Ishikawa (cell line): Measurements from ENCODE around the gene EXOSC5.

ENCODE experiments used
- CEBPB ChIP-seq: IDR thresholded peaks from 2 replicates; pipeline ENCODE4 v1.6.1; 2012
- CREB1 ChIP-seq: IDR thresholded peaks from 2 replicates; pipeline ENCODE4 v1.6.1; 2012; ENCODE audit warnings: low read depth
- EGR1 ChIP-seq: IDR thresholded peaks from 2 replicates; pipeline ENCODE4 v1.6.1; 2012
- EP300 ChIP-seq: IDR thresholded peaks from 2 replicates; pipeline ENCODE4 v1.6.1; 2012; ENCODE audit warnings: borderline replicate concordance
- FOXM1 ChIP-seq: IDR thresholded peaks from 2 replicates; pipeline ENCODE4 v1.6.1; 2012; ENCODE audit warnings: low read depth, borderline replicate concordance
- MAX ChIP-seq: IDR thresholded peaks from 2 replicates; pipeline ENCODE4 v1.6.1; 2012
- NFIC ChIP-seq: IDR thresholded peaks from 2 replicates; pipeline ENCODE4 v1.6.1; 2012
- RAD21 ChIP-seq: IDR thresholded peaks from 2 replicates; pipeline ENCODE4 v1.6.1; 2012; ENCODE audit warnings: low read depth
- REST ChIP-seq: IDR thresholded peaks from 2 replicates; pipeline ENCODE4 v1.6.1; 2012; ENCODE audit warnings: low read depth, mild to moderate bottlenecking
- TAF1 ChIP-seq: IDR thresholded peaks from 2 replicates; pipeline ENCODE4 v1.6.1; 2012; ENCODE audit warnings: low read depth, mild to moderate bottlenecking
- TCF12 ChIP-seq: IDR thresholded peaks from 2 replicates; pipeline ENCODE4 v1.6.1; 2012; ENCODE audit warnings: low read depth
- TEAD4 ChIP-seq: IDR thresholded peaks from 2 replicates; pipeline ENCODE4 v1.6.1; 2012
- USF1 ChIP-seq: IDR thresholded peaks from 2 replicates; pipeline ENCODE4 v1.6.1; 2012
- YY1 ChIP-seq: IDR thresholded peaks from 2 replicates; pipeline ENCODE4 v1.6.1; 2012; ENCODE audit warnings: low read depth
- ZBTB7A ChIP-seq: IDR thresholded peaks from 2 replicates; pipeline ENCODE4 v1.6.1; 2012; ENCODE audit warnings: low read depth

The EXOSC5 gene

GRCh38 chr19:41397086-41398049 lies at the start of gene EXOSC5, which contains the start of gene BCKDHA:
Gene EXOSC5 (minus strand): TSS chr19:41397359. CDS start chr19:41397328, 31 bp downstream.
Gene BCKDHA (plus strand): TSS chr19:41397818. CDS start chr19:41397828, 10 bp downstream.
- TF ChIP-seq ZBTB7A (no peak), CEBPB (no peak), USF1 (peak; percentile 91), MAX (peak; percentile 100), TAF1 (peak; percentile 73; the same call in 1 of the 2 replicates), FOXM1 (0 out of 2 replicates have a peak, but pooled peaks have one; percentile 17), TCF12 (peak; percentile 21; the same call in 1 of the 2 replicates), NFIC (peak; percentile 74), YY1 (peak; percentile 94), EGR1 (no peak), RAD21 (no peak), REST (no peak), EP300 (no peak), TEAD4 (no peak), CREB1 (no peak)

GRCh38 chr19:41445575-41445974 lies 48.4 kb upstream of the EXOSC5 start:
- TF ChIP-seq TCF12 (no peak), REST (no peak), TAF1 (no peak), USF1 (no peak), EP300 (no peak), FOXM1 (no peak), NFIC (no peak), TEAD4 (no peak), CREB1 (no peak), YY1 (no peak), CEBPB (no peak), RAD21 (no peak), EGR1 (no peak), MAX (no peak), ZBTB7A (no peak)

- TF ChIP-seq TCF12: no peak
- no peak for TF ChIP-seq REST
- TF ChIP-seq EGR1: no peak
- no peak for TF ChIP-seq CREB1
- TF ChIP-seq TAF1: no peak
- no peak for TF ChIP-seq YY1
- TF ChIP-seq ZBTB7A: no peak
- no peak for TF ChIP-seq FOXM1
- no peak for TF ChIP-seq MAX
- TF ChIP-seq TEAD4: no peak
These were observed 46.8 kb upstream of the EXOSC5 start for GRCh38 chr19:41443813-41444455.
